GM12801 (cell line): ENCODE measurements around the gene INPP1.

Experiments used
- CTCF ChIP-seq: IDR thresholded peaks from one replicate; pipeline ENCODE4 v1.5.1; 2011; ENCODE audit warnings: control low read depth; ENCODE audit not compliant: insufficient read length; ENCODE audit errors: extremely low read depth

INPP1 gene

GRCh38 chr2:190369635-190370034 lies 26.2 kb downstream of the INPP1 start:
- TF ChIP-seq CTCF, result no peak

GRCh38 chr2:190376083-190376482 lies 32.7 kb downstream of the INPP1 start:
- no peak for TF ChIP-seq CTCF

GRCh38 chr2:190376591-190377245 lies 33.3 kb downstream of the INPP1 start:
- no peak for TF ChIP-seq CTCF

- no peak for TF ChIP-seq CTCF
These were observed 35.5 kb downstream of the INPP1 start for GRCh38 chr2:190378880-190379237.

GRCh38 chr2:190379249-190379964 lies 36.0 kb downstream of the INPP1 start:
- TF ChIP-seq CTCF, result no peak

GRCh38 chr2:190380962-190381412 lies 37.6 kb downstream of the INPP1 start:
- TF ChIP-seq CTCF, result no peak

- TF ChIP-seq CTCF, result no peak
These were observed 39.5 kb downstream of the INPP1 start for GRCh38 chr2:190382851-190383250.
